Cardiac fibroblast (primary cell): ENCODE results near the gene LRTM1.

Source experiments
- DNase-seq, 2 donors: peaks; one replicate each; pipeline versions ENCODE4 v3.0.0 to v3.0.0-alpha.2; 2010; ENCODE audit warnings: low read depth in 2 of 2
- H3K4me3 ChIP-seq, 2 donors: replicated peaks in 1 of 2; 1 replicate in 1 of 2; 2 replicates in 1 of 2; pipeline ENCODE4 v1.5.1; 2011; ENCODE audit warnings: low read depth in 2 of 2, low read length in 2 of 2, mild to moderate bottlenecking in 2 of 2, moderate library complexity in 1 of 2
- TF ChIP-seq, protein P1 (sequence below): IDR thresholded peaks from one replicate; pipeline ENCODE4 v1.5.1; 2011; ENCODE audit warnings: low read depth, mild to moderate bottlenecking, low read length, inconsistent platforms

LRTM1 gene

DNA sequence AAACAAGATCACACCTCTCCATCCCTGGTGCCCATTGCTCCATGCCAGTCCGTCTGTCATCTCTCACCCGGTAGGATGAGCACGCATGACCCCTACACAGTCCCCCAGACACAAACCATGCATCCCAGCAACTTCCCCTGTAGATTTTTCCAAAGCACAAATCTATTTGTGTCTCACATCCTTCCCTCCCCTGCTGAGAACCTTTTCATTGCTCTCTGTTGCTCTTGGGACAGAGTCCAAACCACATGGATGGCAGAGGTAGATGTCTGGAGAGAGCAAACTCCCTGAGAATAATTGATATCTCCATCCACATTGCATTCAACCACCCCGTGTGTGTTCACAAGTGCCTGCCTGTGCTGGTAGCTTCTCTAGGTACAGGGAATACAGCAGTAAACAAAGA, 29.9 kb upstream of the LRTM1 start:
- DNase-seq: no peak

DNA sequence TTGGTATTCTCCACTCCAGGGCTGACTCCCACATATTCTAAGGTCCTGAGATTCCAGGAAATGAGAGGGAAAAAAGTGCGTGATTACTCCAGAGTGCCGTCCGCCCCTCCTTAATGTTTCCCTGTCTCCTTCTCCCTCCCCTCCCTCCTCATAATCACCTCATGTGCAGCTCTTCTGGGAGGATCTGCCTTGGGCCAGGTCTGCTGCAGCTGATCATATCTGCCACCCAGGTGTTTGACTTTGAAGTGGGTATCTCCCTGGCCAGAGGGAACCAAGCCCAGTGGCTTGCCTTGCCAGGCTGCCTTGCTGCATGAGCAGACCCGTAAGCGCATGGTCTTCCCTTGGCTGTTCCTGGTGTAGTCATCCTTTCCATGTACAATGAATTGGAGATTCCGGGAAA, 28.1 kb upstream of the LRTM1 start:
- no peak overlapping the region for H3K4me3 ChIP-seq
- no peak for DNase-seq
- TF ChIP-seq, protein P1, sequence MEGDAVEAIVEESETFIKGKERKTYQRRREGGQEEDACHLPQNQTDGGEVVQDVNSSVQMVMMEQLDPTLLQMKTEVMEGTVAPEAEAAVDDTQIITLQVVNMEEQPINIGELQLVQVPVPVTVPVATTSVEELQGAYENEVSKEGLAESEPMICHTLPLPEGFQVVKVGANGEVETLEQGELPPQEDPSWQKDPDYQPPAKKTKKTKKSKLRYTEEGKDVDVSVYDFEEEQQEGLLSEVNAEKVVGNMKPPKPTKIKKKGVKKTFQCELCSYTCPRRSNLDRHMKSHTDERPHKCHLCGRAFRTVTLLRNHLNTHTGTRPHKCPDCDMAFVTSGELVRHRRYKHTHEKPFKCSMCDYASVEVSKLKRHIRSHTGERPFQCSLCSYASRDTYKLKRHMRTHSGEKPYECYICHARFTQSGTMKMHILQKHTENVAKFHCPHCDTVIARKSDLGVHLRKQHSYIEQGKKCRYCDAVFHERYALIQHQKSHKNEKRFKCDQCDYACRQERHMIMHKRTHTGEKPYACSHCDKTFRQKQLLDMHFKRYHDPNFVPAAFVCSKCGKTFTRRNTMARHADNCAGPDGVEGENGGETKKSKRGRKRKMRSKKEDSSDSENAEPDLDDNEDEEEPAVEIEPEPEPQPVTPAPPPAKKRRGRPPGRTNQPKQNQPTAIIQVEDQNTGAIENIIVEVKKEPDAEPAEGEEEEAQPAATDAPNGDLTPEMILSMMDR: no peak

More for the DNA sequence above, 29.9 kb upstream of the LRTM1 start:
- no peak overlapping the region for H3K4me3 ChIP-seq
- TF ChIP-seq, protein P1: no peak

DNA sequence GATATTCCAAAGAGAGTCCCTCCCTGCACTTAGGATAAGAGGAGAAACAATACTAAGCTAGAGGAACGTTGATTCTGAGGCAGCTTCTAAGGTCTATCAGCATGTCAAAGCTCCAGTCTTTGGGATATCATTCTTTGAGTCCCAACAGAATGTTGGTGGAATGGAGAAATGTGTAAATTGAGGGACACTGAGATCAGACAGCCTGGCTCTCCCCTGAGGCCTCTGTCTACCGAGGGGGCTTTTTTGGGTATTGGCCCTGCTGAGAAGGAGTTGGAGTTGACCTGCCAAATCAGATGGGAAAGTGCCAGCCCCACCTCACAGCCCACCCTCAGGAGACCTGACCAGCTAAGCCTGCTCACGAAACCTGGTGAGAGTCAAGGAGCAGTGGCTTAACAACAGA, 27.6 kb upstream of the LRTM1 start:
- H3K4me3 ChIP-seq: no peak overlapping the region
- DNase-seq: no peak
- TF ChIP-seq, protein P1: no peak

DNA sequence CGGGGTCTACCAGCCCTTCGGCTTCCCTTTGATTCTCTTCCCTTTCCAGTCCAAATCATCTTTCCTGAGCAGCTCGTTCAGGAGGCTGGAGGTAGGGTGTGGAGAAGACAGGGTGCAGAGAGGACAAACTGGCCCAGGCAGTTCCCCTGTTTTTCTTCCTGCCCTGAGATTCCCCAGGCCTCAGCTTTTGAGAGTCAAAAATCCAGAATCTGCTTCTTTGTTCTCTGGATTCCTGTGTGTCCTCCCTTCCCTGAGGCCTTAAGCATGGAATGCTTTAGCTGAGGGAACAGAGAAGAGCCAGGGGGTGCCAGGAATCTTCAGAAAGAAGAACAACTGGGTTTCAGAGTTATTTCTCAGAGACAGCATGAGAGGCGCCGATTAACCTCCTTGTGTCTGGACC, 26.7 kb upstream of the LRTM1 start:
- H3K4me3 ChIP-seq: no peak overlapping the region
- no peak for DNase-seq
- TF ChIP-seq, protein P1: no peak

DNA sequence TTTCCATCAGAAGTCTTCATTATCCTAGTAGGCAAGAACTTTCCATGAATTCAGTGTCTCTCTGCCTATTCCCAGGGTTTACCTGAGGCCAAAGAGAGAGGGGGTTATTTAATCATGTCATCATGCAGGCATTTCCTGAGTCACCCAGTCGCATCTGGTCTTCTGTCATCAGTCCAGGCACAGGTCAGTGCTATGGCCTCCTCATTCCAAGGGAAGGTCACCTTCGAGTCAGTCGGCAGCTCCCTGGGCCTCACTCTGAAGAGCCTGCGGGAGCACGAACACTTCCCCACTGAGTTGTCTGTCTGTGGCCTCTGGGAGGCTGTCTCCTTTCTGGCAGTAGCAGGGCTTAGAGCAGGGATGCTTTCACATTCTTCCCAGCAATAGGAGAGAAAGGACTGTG, 26.2 kb upstream of the LRTM1 start:
- peak; percentile 46 to 77 for DNase-seq

DNA sequence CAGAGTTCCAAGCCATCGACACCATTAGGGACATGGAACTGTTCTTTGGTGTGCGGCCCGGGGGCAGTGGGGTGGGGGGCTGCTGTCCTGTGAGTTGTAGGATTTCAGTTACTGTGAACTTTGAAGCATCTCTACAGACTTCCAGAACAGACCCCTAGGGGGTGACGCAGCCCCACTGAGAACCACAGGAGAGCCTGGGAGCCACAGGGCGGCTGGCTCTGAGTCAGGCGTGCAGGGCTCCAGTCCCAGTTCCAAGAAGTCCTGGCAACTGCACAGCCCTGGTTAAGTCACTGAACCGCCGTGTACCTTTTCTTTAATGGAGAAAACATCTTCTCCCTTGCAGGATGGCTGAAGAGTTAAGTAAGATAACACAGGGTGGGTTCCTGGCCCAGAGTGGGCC, 23.5 kb upstream of the LRTM1 start:
- DNase-seq: peak; percentile 90 to 92
- no peak overlapping the region for H3K4me3 ChIP-seq
- TF ChIP-seq, protein P1: peak; percentile 72

More for the DNA sequence above, 26.2 kb upstream of the LRTM1 start:
- TF ChIP-seq, protein P1: no peak
- H3K4me3 ChIP-seq: no peak overlapping the region

DNA sequence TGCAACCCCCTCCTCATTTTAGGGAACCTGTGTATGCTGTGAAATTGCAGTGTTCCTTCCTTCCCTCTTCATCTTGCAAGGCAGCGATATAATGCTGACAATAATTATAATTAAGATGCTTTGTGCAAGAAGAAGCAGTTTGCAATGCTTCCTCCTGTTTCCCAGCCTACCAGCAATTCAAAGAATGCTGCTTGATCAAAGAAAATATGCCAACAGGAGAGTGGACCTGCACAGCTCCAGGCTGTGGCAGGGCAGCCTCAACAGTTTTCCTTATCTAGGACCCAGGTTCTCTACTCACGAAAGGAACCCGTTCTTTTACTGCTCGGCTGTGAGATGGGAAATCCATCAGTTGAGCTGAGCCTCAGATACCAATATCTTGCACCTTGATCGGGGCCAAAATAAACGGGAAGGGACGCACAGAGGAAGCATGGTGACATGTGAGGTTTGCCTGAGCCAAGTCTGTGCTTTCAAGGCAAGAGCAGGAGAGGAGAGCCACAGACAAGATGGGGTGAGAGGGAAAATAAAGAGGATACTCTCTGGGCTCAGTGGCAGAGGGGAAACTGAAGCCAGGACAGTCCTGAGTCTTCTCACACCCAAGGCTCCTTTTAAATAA, 22.6 kb upstream of the LRTM1 start:
- DNase-seq: no peak
- no peak overlapping the region for H3K4me3 ChIP-seq
- TF ChIP-seq, protein P1: no peak
